Adipocyte (in vitro differentiated cells): ENCODE data around the gene RAD9A.

ENCODE experiments used
- DNase-seq: peaks from one replicate; pipeline ENCODE4 v3.0.0-alpha.2; 2015; ENCODE audit warnings: low read depth
- H3K27me3 ChIP-seq: replicated peaks from 2 replicates; pipeline ENCODE4 v1.7.0; 2013; ENCODE audit warnings: mild to moderate bottlenecking, low read length, moderate library complexity; ENCODE audit not compliant: control insufficient read depth, insufficient read depth
- H3K36me3 ChIP-seq: 2 replicates; pipeline ENCODE4 v1.7.0; 2013; ENCODE audit warnings: low read length, mild to moderate bottlenecking, moderate library complexity; ENCODE audit not compliant: control insufficient read depth, insufficient read depth, severe bottlenecking
- H3K4me1 ChIP-seq: 2 replicates; pipeline ENCODE4 v1.7.0; 2013; ENCODE audit warnings: mild to moderate bottlenecking, low read length, moderate library complexity; ENCODE audit not compliant: control insufficient read depth, insufficient read depth
- H3K4me3 ChIP-seq: 2 replicates; pipeline ENCODE4 v1.7.0; 2013; ENCODE audit warnings: mild to moderate bottlenecking, low read length, moderate library complexity
- H3K9ac ChIP-seq: 2 replicates; pipeline ENCODE4 v1.7.0; 2013; ENCODE audit warnings: mild to moderate bottlenecking, low read length, moderate library complexity
- H3K9me3 ChIP-seq: 2 replicates; pipeline ENCODE4 v1.7.0; 2013; ENCODE audit warnings: mild to moderate bottlenecking, low read length, moderate library complexity; ENCODE audit not compliant: control insufficient read depth

RAD9A gene

GRCh38 chr11:67391304-67392182, at the start of gene RAD9A:
Gene RAD9A (plus strand): TSS chr11:67391986. CDS start chr11:67392045, 59 bp downstream.
- no peaks in the 10 kb centered on the region for H3K9me3 ChIP-seq
- H3K27me3 ChIP-seq, result no peaks in the 10 kb centered on the region
- DNase-seq, result peak; percentile 98
- peak within 1 kb of the TSS; percentile 94 for H3K4me3 ChIP-seq
- peak within 1 kb of the TSS; percentile 90 for H3K9ac ChIP-seq
- H3K36me3 ChIP-seq, result peaks cover 4% of the 10 kb centered on the region
- H3K4me1 ChIP-seq, result peaks cover 6% of the 10 kb centered on the region

GRCh38 chr11:67344264-67344663, 47.5 kb upstream of the RAD9A start:
- Histone ChIP-seq H3K9me3 (no peaks in the 10 kb centered on the region), H3K4me3 (no peak overlapping the region), H3K27me3 (no peaks in the 10 kb centered on the region), H3K9ac (no peak overlapping the region), H3K36me3 (no peaks in the 10 kb centered on the region), H3K4me1 (peaks cover 21% of the 10 kb centered on the region)
- DNase-seq, result no peak

GRCh38 chr11:67345247-67345919, 46.4 kb upstream of the RAD9A start:
- H3K36me3 ChIP-seq, result no peaks in the 10 kb centered on the region
- DNase-seq, result no peak

GRCh38 chr11:67345920-67346819, 45.6 kb upstream of the RAD9A start:
- Histone ChIP-seq H3K9me3 (no peaks in the 10 kb centered on the region), H3K4me3 (no peak overlapping the region), H3K9ac (no peak overlapping the region), H3K27me3 (no peaks in the 10 kb centered on the region), H3K36me3 (no peaks in the 10 kb centered on the region), H3K4me1 (peaks cover 34% of the 10 kb centered on the region)
- peak; percentile 70 for DNase-seq

More at GRCh38 chr11:67345247-67345919, 46.4 kb upstream of the RAD9A start:
- Histone ChIP-seq H3K4me1 (peaks cover 31% of the 10 kb centered on the region), H3K27me3 (no peaks in the 10 kb centered on the region), H3K9me3 (no peaks in the 10 kb centered on the region), H3K4me3 (no peak overlapping the region), H3K9ac (no peak overlapping the region)

GRCh38 chr11:67347964-67348749, 43.6 kb upstream of the RAD9A start:
- Histone ChIP-seq H3K36me3 (no peaks in the 10 kb centered on the region), H3K27me3 (no peaks in the 10 kb centered on the region), H3K4me1 (peaks cover 40% of the 10 kb centered on the region), H3K4me3 (no peak overlapping the region), H3K9me3 (no peaks in the 10 kb centered on the region), H3K9ac (no peak overlapping the region)
- DNase-seq, result peak; percentile 27

- Histone ChIP-seq H3K36me3 (no peaks in the 10 kb centered on the region), H3K27me3 (no peaks in the 10 kb centered on the region), H3K4me3 (no peak overlapping the region), H3K9ac (no peak overlapping the region), H3K4me1 (peaks cover 44% of the 10 kb centered on the region), H3K9me3 (no peaks in the 10 kb centered on the region)
- no peak for DNase-seq
These were observed 42.8 kb upstream of the RAD9A start for GRCh38 chr11:67349036-67349435.

- no peak for DNase-seq
- Histone ChIP-seq H3K36me3 (no peaks in the 10 kb centered on the region), H3K4me1 (peaks cover 48% of the 10 kb centered on the region), H3K9me3 (no peaks in the 10 kb centered on the region), H3K4me3 (no peak overlapping the region), H3K27me3 (no peaks in the 10 kb centered on the region), H3K9ac (no peak overlapping the region)
These were observed 42.3 kb upstream of the RAD9A start for GRCh38 chr11:67349457-67349856.

- Histone ChIP-seq H3K4me1 (peaks cover 53% of the 10 kb centered on the region), H3K36me3 (no peaks in the 10 kb centered on the region), H3K27me3 (no peaks in the 10 kb centered on the region), H3K9ac (no peak overlapping the region), H3K9me3 (no peaks in the 10 kb centered on the region), H3K4me3 (no peak overlapping the region)
- DNase-seq, result no peak
These were observed 41.8 kb upstream of the RAD9A start for GRCh38 chr11:67349928-67350465.

GRCh38 chr11:67351275-67352005, 40.3 kb upstream of the RAD9A start:
- H3K4me3 ChIP-seq, result no peak overlapping the region
- peak; percentile 89 for DNase-seq

More at GRCh38 chr11:67351275-67352005, 40.3 kb upstream of the RAD9A start:
- peaks cover 62% of the 10 kb centered on the region for H3K4me1 ChIP-seq
- H3K36me3 ChIP-seq, result no peaks in the 10 kb centered on the region
- H3K9me3 ChIP-seq, result no peaks in the 10 kb centered on the region
- no peaks in the 10 kb centered on the region for H3K27me3 ChIP-seq
- H3K9ac ChIP-seq, result peak overlapping the region; percentile 57
